ENCODE measurements around the gene RMND1. TPM values are rescaled to one million over a fixed set of nuclear protein-coding genes. Genes with fewer than 3 reads are reported as not detected.

Gene RMND1
- total and polyA plus RNA-seq, 9 of the 15 experiments (the other 6 are each of a cell fraction or from before 2014, with no cell fraction given) = 26.9 to 47.8 (median 36.2) TPM

- TF ChIP-seq, protein P1, sequence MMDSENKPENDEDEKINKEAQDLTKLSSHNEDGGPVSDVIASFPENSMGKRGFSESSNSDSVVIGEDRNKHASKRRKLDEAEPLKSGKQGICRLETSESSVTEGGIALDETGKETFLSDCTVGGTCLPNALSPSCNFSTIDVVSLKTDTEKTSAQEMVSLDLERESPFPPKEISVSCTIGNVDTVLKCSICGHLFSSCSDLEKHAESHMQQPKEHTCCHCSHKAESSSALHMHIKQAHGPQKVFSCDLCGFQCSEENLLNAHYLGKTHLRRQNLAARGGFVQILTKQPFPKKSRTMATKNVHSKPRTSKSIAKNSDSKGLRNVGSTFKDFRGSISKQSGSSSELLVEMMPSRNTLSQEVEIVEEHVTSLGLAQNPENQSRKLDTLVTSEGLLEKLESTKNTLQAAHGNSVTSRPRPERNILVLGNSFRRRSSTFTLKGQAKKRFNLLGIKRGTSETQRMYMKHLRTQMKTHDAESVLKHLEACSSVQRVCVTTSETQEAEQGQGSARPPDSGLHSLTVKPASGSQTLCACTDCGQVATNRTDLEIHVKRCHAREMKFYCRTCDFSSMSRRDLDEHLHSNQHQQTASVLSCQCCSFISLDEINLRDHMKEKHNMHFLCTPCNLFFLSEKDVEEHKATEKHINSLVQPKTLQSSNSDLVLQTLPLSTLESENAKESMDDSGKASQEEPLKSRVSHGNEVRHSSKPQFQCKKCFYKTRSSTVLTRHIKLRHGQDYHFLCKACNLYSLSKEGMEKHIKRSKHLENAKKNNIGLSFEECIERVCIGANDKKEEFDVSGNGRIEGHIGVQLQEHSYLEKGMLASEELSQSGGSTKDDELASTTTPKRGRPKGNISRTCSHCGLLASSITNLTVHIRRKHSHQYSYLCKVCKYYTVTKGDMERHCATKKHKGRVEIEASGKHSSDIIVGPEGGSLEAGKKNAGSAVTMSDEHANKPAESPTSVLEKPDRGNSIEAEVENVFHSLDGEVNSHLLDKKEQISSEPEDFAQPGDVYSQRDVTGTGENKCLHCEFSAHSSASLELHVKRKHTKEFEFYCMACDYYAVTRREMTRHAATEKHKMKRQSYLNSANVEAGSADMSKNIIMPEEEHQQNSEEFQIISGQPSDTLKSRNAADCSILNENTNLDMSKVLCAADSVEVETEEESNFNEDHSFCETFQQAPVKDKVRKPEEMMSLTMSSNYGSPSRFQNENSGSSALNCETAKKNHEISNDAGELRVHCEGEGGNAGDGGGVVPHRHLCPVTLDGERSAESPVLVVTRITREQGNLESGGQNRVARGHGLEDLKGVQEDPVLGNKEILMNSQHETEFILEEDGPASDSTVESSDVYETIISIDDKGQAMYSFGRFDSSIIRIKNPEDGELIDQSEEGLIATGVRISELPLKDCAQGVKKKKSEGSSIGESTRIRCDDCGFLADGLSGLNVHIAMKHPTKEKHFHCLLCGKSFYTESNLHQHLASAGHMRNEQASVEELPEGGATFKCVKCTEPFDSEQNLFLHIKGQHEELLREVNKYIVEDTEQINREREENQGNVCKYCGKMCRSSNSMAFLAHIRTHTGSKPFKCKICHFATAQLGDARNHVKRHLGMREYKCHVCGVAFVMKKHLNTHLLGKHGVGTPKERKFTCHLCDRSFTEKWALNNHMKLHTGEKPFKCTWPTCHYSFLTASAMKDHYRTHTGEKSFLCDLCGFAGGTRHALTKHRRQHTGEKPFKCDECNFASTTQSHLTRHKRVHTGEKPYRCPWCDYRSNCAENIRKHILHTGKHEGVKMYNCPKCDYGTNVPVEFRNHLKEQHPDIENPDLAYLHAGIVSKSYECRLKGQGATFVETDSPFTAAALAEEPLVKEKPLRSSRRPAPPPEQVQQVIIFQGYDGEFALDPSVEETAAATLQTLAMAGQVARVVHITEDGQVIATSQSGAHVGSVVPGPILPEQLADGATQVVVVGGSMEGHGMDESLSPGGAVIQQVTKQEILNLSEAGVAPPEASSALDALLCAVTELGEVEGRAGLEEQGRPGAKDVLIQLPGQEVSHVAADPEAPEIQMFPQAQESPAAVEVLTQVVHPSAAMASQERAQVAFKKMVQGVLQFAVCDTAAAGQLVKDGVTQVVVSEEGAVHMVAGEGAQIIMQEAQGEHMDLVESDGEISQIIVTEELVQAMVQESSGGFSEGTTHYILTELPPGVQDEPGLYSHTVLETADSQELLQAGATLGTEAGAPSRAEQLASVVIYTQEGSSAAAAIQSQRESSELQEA (IDR thresholded peaks at IDR 0.05; ENCODE audit: low read depth) = no peak
- TF ChIP-seq, protein P2, sequence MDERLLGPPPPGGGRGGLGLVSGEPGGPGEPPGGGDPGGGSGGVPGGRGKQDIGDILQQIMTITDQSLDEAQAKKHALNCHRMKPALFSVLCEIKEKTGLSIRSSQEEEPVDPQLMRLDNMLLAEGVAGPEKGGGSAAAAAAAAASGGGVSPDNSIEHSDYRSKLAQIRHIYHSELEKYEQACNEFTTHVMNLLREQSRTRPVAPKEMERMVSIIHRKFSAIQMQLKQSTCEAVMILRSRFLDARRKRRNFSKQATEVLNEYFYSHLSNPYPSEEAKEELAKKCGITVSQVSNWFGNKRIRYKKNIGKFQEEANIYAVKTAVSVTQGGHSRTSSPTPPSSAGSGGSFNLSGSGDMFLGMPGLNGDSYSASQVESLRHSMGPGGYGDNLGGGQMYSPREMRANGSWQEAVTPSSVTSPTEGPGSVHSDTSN (CRISPR knock-in tag; IDR thresholded peaks at IDR 0.05; ENCODE audit: low read depth) = no peak
- TF ChIP-seq, protein P2 (tag; conservative IDR thresholded peaks at IDR 0.05; ENCODE audit: low read depth) = no peak
- TF ChIP-seq MECOM (CRISPR knock-in tag; IDR thresholded peaks at IDR 0.05) (no peak), HNRNPH1 (optimal IDR thresholded peaks at IDR 0.05; ENCODE audit: low read depth, low read length) (no peak), GTF2F1 (IDR thresholded peaks at IDR 0.05; ENCODE audit: low read depth, low read length) (no peak), IRF2 (CRISPR knock-in tag; IDR thresholded peaks at IDR 0.05) (no peak), PRDM10 (IDR thresholded peaks at IDR 0.05; ENCODE audit: partially characterized antibody) (peak; percentile 42), ZNF77 (CRISPR knock-in tag; IDR thresholded peaks at IDR 0.05) (no peak), SRSF1 (IDR thresholded peaks at IDR 0.05; ENCODE audit: low read depth, low read length) (no peak), FOSL1 (tag; conservative IDR thresholded peaks at IDR 0.05) (no peak; the same call in 1 of the 2 replicates), GABPB1 (CRISPR knock-in tag; IDR thresholded peaks at IDR 0.05) (peak; percentile 52; the same call in 1 of the 2 replicates), ZNF41 (CRISPR knock-in tag; conservative IDR thresholded peaks at IDR 0.05) (no peak), FOXJ2 (tag; IDR thresholded peaks at IDR 0.05) (peak; percentile 79)
Measured at GRCh38 chr6:151390276-151390850, 61.6 kb downstream of the RMND1 start (continued).

All from K562 (cell line).